Mesenchymal stem cell (in vitro differentiated cells and primary cell): ENCODE measurements around the gene BSND.

Source experiments
- DNase-seq: peaks from one replicate; pipeline ENCODE4 v3.0.0-alpha.2; 2013
- H2AFZ ChIP-seq: one replicate; pipeline ENCODE4 v1.6.1; 2013; ENCODE audit warnings: low read depth, mild to moderate bottlenecking, control low read depth, inconsistent platforms, low read length, moderate library complexity
- H2AK5ac ChIP-seq: 2 replicates; pipeline ENCODE4 v1.6.1; 2013; ENCODE audit warnings: low read length, moderate library complexity, mild to moderate bottlenecking, inconsistent platforms; ENCODE audit not compliant: severe bottlenecking
- H2BK120ac ChIP-seq: one replicate; pipeline ENCODE4 v1.6.1; 2013; ENCODE audit warnings: low read depth, mild to moderate bottlenecking, inconsistent platforms, low read length, moderate library complexity
- H2BK12ac ChIP-seq, 2 experiments: one replicate each; pipeline ENCODE4 v1.6.1; 2013; ENCODE audit warnings: inconsistent platforms in 2 of 2, low read length in 2 of 2, mild to moderate bottlenecking in 2 of 2, moderate library complexity in 2 of 2, control low read depth in 1 of 2
- H2BK15ac ChIP-seq: one replicate; pipeline ENCODE4 v1.6.1; 2013; ENCODE audit warnings: mild to moderate bottlenecking, low read depth, inconsistent platforms; ENCODE audit not compliant: poor library complexity, severe bottlenecking
- H2BK5ac ChIP-seq: 2 replicates; pipeline ENCODE4 v1.6.1; 2013; ENCODE audit warnings: low read depth, mild to moderate bottlenecking, low read length, control low read depth, inconsistent platforms; ENCODE audit not compliant: poor library complexity, severe bottlenecking
- H3K14ac ChIP-seq, 2 experiments: one replicate each; pipeline ENCODE4 v1.6.1; 2013; ENCODE audit warnings: inconsistent platforms in 2 of 2, low read length in 2 of 2, control low read depth in 1 of 2, mild to moderate bottlenecking in 1 of 2, moderate library complexity in 1 of 2
- H3K18ac ChIP-seq, 2 experiments: one replicate each; pipeline ENCODE4 v1.6.1; 2013; ENCODE audit warnings: inconsistent platforms in 2 of 2, low read length in 2 of 2, control low read depth in 1 of 2, low read depth in 1 of 2, mild to moderate bottlenecking in 1 of 2
- H3K23ac ChIP-seq, 2 experiments: one replicate each; pipeline ENCODE4 v1.6.1; 2013; ENCODE audit warnings: inconsistent platforms in 2 of 2, low read length in 2 of 2, mild to moderate bottlenecking in 2 of 2, moderate library complexity in 2 of 2, control low read depth in 1 of 2
- H3K27ac ChIP-seq: 2 replicates; pipeline ENCODE4 v1.5.1; 2013; ENCODE audit warnings: mild to moderate bottlenecking, moderate library complexity, low read length, control low read depth, inconsistent platforms; ENCODE audit not compliant: poor library complexity, severe bottlenecking
- H3K27me3 ChIP-seq, 2 experiments: 2 replicates each; pipeline versions ENCODE4 v1.6.1 to v1.7.0; 2013; ENCODE audit warnings: low read length in 2 of 2, mild to moderate bottlenecking in 2 of 2, moderate library complexity in 2 of 2, control low read depth in 1 of 2, inconsistent platforms in 1 of 2; ENCODE audit not compliant: control insufficient read depth in 1 of 2, insufficient read depth in 1 of 2
- H3K36me3 ChIP-seq, 2 experiments: 2 replicates each; pipeline versions ENCODE4 v1.6.1 to v1.7.0; 2013; ENCODE audit warnings: low read length in 2 of 2, control low read depth in 1 of 2, inconsistent platforms in 1 of 2, low read depth in 1 of 2, mild to moderate bottlenecking in 1 of 2; ENCODE audit not compliant: insufficient read depth in 2 of 2, control insufficient read depth in 1 of 2
- H3K4ac ChIP-seq, 2 experiments: one replicate each; pipeline ENCODE4 v1.6.1; 2013; ENCODE audit warnings: inconsistent platforms in 2 of 2, low read length in 2 of 2, mild to moderate bottlenecking in 2 of 2, moderate library complexity in 2 of 2, control low read depth in 1 of 2, low read depth in 1 of 2
- H3K4me1 ChIP-seq: 2 replicates; pipeline ENCODE4 v1.6.1; 2013; ENCODE audit warnings: low read depth, low read length, control low read depth; ENCODE audit not compliant: control insufficient read depth, insufficient read depth
- H3K4me2 ChIP-seq: 2 replicates; pipeline ENCODE4 v1.6.1; 2013; ENCODE audit warnings: low read length, mild to moderate bottlenecking, inconsistent platforms; ENCODE audit not compliant: poor library complexity, severe bottlenecking
- H3K4me3 ChIP-seq, 2 experiments: 2 replicates each; pipeline versions ENCODE4 v1.5.1 to v1.7.0; 2013; ENCODE audit warnings: low read length in 2 of 2, mild to moderate bottlenecking in 2 of 2, control low read depth in 1 of 2, low read depth in 1 of 2; ENCODE audit not compliant: insufficient read depth in 1 of 2
- H3K79me1 ChIP-seq: replicated peaks from 2 replicates; pipeline ENCODE4 v1.6.1; 2013; ENCODE audit warnings: mild to moderate bottlenecking, control low read depth, low read length, inconsistent platforms; ENCODE audit not compliant: poor library complexity, severe bottlenecking
- H3K9ac ChIP-seq: 2 replicates; pipeline ENCODE4 v1.7.0; 2013; ENCODE audit warnings: mild to moderate bottlenecking, low read length, moderate library complexity
- H3K9me3 ChIP-seq: 2 replicates; pipeline ENCODE4 v1.7.0; 2013; ENCODE audit warnings: mild to moderate bottlenecking, low read length; ENCODE audit not compliant: control insufficient read depth
- H4K8ac ChIP-seq: one replicate; pipeline ENCODE4 v1.6.1; 2013; ENCODE audit warnings: inconsistent platforms, mild to moderate bottlenecking, low read length, moderate library complexity
- H4K91ac ChIP-seq: one replicate; pipeline ENCODE4 v1.6.1; 2013; ENCODE audit warnings: mild to moderate bottlenecking, low read length, inconsistent platforms
- WGBS: methylation state at CpG from one replicate; pipeline ENCODE4 v1.1.7; 2013; ENCODE audit warnings: mixed read lengths; 5-methylcytosine and 5-hydroxymethylcytosine counted together

BSND gene

DNA sequence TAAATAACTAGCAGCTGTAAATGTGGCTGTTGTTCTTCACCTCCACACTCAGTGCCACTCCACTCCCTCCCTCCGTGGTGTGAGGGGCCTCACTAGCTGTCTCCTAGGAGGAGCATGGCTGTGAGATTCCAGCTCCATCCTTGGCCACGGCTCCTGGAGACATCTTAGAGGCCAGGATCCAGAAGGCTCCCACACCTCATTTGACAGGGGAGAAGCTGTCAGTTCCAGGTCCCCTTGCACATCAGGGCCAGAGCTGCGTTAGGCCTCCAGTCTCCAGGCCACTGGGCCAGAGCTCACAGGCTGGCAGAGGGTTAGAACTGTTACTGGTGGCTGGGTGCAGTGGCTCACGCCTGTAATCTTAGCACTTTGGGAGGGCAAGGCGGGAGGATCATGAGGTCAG, 55.7 kb downstream of the BSND start:
- Histone ChIP-seq H3K36me3 (no peaks in the 10 kb centered on the region), H3K27me3 (peaks cover 0 to 20% of the 10 kb centered on the region in 2 experiments), H3K14ac (peak overlapping the region in 1 of 2 experiments; percentile 42), H3K9ac (no peak overlapping the region), H2AK5ac (no peak overlapping the region), H3K23ac (no peak overlapping the region), H2BK15ac (no peak overlapping the region), H4K91ac (no peak overlapping the region), H3K79me1 (no peaks in the 10 kb centered on the region), H3K4me3 (no peak overlapping the region), H2BK120ac (no peak overlapping the region), H4K8ac (no peak overlapping the region), H2BK12ac (no peak overlapping the region), H3K27ac (no peak overlapping the region), H3K18ac (no peak overlapping the region), H3K4ac (no peak overlapping the region), H3K9me3 (no peaks in the 10 kb centered on the region), H2BK5ac (no peak overlapping the region), H3K4me1 (peaks cover 5% of the 10 kb centered on the region), H3K4me2 (no peak overlapping the region), H2AFZ (no peak overlapping the region)
- no peak for DNase-seq
- 95% methylated on average over 5 of the region's 5 CpGs for WGBS

DNA sequence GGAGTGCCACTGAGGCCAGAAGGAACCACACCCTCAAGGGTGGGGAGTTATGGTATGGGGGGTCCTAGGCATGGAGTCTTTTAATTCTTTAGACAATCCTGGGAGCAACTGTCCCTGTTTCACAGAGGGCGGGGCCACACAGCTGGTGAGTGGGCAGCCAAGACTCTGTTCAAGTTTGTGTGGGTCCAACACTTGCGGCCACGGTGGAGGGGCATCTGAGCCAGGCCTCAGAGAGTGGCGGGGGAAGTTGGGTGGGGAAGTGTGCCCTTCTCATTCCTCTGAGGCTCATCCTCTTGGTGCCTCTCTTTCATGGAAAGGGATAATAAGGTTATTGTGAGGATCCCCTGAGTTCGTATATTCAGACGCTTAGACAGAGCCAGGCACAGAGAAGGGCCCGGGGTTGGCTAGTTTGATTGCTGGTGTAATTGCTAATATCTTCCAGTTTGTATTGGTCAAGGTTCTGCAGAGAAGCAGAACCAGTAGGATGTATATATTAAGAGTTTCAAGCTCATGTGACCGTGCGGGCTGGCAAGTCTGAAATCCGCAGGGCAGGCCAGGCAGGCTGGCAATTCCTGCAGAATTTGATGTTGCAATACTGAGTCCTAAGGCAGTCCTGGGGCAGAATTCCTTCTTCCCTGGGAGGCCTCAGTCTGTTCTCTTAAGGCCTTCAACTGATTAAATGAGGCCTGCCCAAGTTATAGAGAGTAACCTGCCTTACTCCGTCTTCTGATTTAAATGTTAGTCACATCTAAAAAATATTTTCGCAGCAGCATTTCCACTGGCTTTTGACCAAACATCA, 56.5 kb downstream of the BSND start:
- 90% methylated on average over 10 of the region's 12 CpGs for WGBS
- Histone ChIP-seq H2BK12ac (no peak overlapping the region), H2BK15ac (no peak overlapping the region), H4K91ac (no peak overlapping the region), H3K27me3 (peaks cover 0 to 18% of the 10 kb centered on the region in 2 experiments), H3K4me2 (no peak overlapping the region), H3K4ac (no peak overlapping the region), H2AFZ (no peak overlapping the region), H3K4me1 (peaks cover 2% of the 10 kb centered on the region), H3K4me3 (no peak overlapping the region), H3K18ac (no peak overlapping the region), H3K9ac (no peak overlapping the region), H4K8ac (no peak overlapping the region), H3K79me1 (no peaks in the 10 kb centered on the region), H3K9me3 (no peaks in the 10 kb centered on the region), H3K27ac (no peak overlapping the region), H3K36me3 (no peaks in the 10 kb centered on the region), H3K14ac (no peak overlapping the region), H2BK5ac (no peak overlapping the region), H2BK120ac (no peak overlapping the region), H2AK5ac (no peak overlapping the region), H3K23ac (no peak overlapping the region)
- no peak for DNase-seq

DNA sequence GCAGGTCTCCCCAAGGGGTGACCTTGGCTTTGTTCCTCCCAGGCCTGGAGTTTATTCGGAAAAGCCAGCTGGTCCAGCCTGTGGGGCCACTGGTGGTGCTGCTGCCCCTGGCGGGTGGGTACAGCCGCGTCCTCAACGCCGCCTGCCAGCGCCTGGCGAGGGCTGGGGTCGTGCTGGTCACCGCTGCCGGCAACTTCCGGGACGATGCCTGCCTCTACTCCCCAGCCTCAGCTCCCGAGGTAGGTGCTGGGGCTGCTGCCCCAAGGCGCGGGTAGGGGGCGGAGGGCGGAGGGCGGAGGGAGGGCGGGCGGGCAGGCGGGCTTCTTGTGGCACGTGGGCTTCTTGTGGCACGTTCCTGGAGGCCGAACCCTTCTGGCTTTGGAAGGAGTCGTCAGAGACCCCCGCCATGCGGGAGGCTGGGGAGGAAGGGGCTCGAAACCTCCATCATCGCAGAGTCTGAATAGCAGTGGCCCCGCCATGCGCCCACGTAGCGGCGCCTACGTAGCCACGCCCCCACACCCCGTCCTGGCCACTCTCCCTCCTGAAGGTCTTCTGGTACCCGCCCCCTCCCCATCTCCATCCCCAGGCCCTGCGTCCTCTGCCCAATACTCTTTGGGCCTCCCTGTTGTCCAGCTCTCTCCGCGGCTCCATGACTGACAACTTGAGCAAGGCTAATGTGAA, 57.4 kb downstream of the BSND start:
- Histone ChIP-seq H3K27ac (no peak overlapping the region), H2AFZ (no peak overlapping the region), H4K91ac (no peak overlapping the region), H3K36me3 (no peaks in the 10 kb centered on the region), H3K4me1 (peaks cover 4% of the 10 kb centered on the region), H2BK15ac (no peak overlapping the region), H3K27me3 (peaks cover 0 to 14% of the 10 kb centered on the region in 2 experiments), H3K79me1 (no peaks in the 10 kb centered on the region), H3K4me3 (no peak overlapping the region), H2BK120ac (no peak overlapping the region), H3K4me2 (no peak overlapping the region), H3K9me3 (no peaks in the 10 kb centered on the region), H2BK5ac (no peak overlapping the region), H2AK5ac (no peak overlapping the region), H3K18ac (no peak overlapping the region), H3K4ac (no peak overlapping the region), H3K14ac (no peak overlapping the region), H4K8ac (no peak overlapping the region), H2BK12ac (no peak overlapping the region), H3K9ac (no peak overlapping the region), H3K23ac (no peak overlapping the region)
- DNase-seq = no peak
- WGBS = 92% methylated on average over 42 of the region's 42 CpGs

DNA sequence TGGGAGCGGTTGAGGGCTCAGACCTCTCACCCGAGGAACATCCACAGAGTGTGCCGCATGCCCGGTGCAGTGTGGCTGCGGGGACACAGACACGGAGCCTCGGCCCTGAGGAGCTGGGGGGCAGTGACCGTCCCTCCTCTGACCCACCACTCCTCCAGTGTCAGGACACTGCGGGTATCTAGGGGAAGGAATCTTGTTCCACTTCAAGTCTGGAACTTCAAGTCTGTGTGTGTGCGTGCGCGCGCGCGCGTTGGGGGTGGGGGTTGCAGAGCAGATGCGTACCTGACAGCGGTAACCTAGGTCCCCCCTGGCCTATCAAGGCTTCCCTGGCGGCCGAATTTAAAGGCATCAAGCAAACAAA, 57.9 kb downstream of the BSND start:
- 96% methylated on average over 20 of the region's 20 CpGs for WGBS
- H3K4me3 ChIP-seq = no peak overlapping the region
- no peak overlapping the region for H2BK15ac ChIP-seq

More for the DNA sequence above, 57.9 kb downstream of the BSND start:
- Histone ChIP-seq H3K9me3 (no peaks in the 10 kb centered on the region), H2BK5ac (no peak overlapping the region), H3K9ac (no peak overlapping the region), H3K23ac (no peak overlapping the region), H2BK12ac (no peak overlapping the region), H3K14ac (no peak overlapping the region), H2AK5ac (no peak overlapping the region), H3K27me3 (peaks cover 0 to 9% of the 10 kb centered on the region in 2 experiments), H4K91ac (no peak overlapping the region), H3K4ac (no peak overlapping the region), H3K4me2 (no peak overlapping the region), H3K4me1 (peaks cover 6% of the 10 kb centered on the region), H3K27ac (no peak overlapping the region), H4K8ac (no peak overlapping the region), H3K79me1 (no peaks in the 10 kb centered on the region), H2BK120ac (no peak overlapping the region), H3K18ac (no peak overlapping the region), H2AFZ (no peak overlapping the region), H3K36me3 (no peaks in the 10 kb centered on the region)
- no peak for DNase-seq
